GM19397 (cell line): Measurements from ENCODE around the gene SERAC1.

ENCODE experiments used
- ATAC-seq: cut with Tn5 transposase; IDR thresholded peaks from one replicate; pipeline ENCODE4 v1.9.1; 2021; ENCODE audit warnings: mild to moderate bottlenecking, moderate library complexity; ENCODE audit not compliant: unreplicated experiment

Gene SERAC1

GRCh38 chr6:158131926-158132325, 36.1 kb downstream of the SERAC1 start:
- no peak for ATAC-seq

- ATAC-seq: no peak
These were observed 42.8 kb downstream of the SERAC1 start for GRCh38 chr6:158125271-158125670.

- ATAC-seq: no peak
These were observed 43.8 kb downstream of the SERAC1 start for GRCh38 chr6:158124288-158124687.

- ATAC-seq: no peak
These were observed 46.0 kb downstream of the SERAC1 start for GRCh38 chr6:158122048-158122447.

GRCh38 chr6:158121335-158121734, 46.7 kb downstream of the SERAC1 start:
- no peak for ATAC-seq

- ATAC-seq: no peak
These were observed 49.2 kb downstream of the SERAC1 start for GRCh38 chr6:158118886-158119285.

- no peak for ATAC-seq
These were observed 52.6 kb downstream of the SERAC1 start for GRCh38 chr6:158115508-158115907.

GRCh38 chr6:158115102-158115501, 53.0 kb downstream of the SERAC1 start:
- no peak for ATAC-seq

GRCh38 chr6:158113802-158114201, 54.3 kb downstream of the SERAC1 start:
- ATAC-seq: no peak

GRCh38 chr6:158111987-158112386, 56.1 kb downstream of the SERAC1 start:
- no peak for ATAC-seq

GRCh38 chr6:158110986-158111385, 57.1 kb downstream of the SERAC1 start:
- ATAC-seq: no peak

GRCh38 chr6:158109748-158110147, 58.3 kb downstream of the SERAC1 start:
- ATAC-seq: no peak

GRCh38 chr6:158104696-158105095, 63.4 kb downstream of the SERAC1 start:
- no peak for ATAC-seq

- ATAC-seq: no peak
These were observed 64.8 kb downstream of the SERAC1 start for GRCh38 chr6:158103228-158103627.

- ATAC-seq: no peak
These were observed 72.4 kb downstream of the SERAC1 start for GRCh38 chr6:158095671-158096070.

- ATAC-seq: no peak
These were observed 73.0 kb downstream of the SERAC1 start for GRCh38 chr6:158095031-158095430.

- no peak for ATAC-seq
These were observed 75.3 kb downstream of the SERAC1 start for GRCh38 chr6:158092806-158093205.

GRCh38 chr6:158087224-158087867, 80.7 kb downstream of the SERAC1 start:
- no peak for ATAC-seq

- ATAC-seq: peak; percentile 72
These were observed 81.4 kb downstream of the SERAC1 start for GRCh38 chr6:158086504-158087223.

- ATAC-seq: no peak
These were observed 82.0 kb downstream of the SERAC1 start for GRCh38 chr6:158086054-158086503.

- ATAC-seq: no peak
These were observed 82.6 kb downstream of the SERAC1 start for GRCh38 chr6:158085261-158086053.
